Cortex of kidney (tissue), 1 donor: ENCODE results near the gene ANGEL2.

Experiments
- DNase-seq: peaks from one replicate; lab custom pipeline; 2025; lab: John Stamatoyannopoulos, UW

Gene ANGEL2

DNA sequence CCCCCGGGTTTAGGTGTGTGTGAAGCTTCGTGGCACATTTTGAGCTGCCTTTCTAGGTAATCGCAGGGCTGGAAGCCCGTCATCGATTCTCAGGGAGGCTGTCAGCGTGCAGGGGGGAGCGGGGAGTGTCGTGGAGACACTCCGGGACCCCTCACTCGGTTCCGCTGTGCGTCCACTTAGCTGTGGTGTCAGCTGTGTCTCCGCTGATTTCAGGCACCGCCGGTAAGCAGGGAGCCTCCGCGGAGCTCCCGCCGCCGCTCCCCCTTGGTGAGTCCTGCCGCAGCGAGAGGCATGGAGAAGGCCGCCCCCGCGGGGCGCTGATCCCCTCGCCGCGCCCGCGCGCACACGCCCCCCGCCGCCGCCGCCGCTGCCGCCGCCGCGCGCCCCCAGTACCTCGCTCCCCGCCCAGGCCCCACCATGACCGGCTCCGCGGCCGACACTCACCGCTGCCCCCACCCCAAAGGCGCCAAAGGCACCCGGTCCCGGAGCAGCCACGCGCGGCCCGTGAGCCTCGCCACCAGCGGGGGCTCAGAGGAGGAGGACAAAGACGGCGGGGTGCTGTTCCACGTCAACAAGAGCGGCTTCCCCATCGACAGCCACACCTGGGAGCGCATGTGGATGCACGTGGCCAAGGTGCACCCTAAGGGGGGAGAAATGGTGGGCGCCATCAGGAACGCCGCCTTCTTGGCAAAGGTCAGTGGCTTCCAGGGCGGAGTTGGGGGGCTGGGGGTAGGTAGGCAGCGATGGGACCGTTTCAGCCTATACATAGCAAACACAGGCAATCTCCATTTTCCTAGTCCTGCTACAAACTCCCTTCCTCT is 64.3 kb downstream of the ANGEL2 start:
- no peak for DNase-seq

DNA sequence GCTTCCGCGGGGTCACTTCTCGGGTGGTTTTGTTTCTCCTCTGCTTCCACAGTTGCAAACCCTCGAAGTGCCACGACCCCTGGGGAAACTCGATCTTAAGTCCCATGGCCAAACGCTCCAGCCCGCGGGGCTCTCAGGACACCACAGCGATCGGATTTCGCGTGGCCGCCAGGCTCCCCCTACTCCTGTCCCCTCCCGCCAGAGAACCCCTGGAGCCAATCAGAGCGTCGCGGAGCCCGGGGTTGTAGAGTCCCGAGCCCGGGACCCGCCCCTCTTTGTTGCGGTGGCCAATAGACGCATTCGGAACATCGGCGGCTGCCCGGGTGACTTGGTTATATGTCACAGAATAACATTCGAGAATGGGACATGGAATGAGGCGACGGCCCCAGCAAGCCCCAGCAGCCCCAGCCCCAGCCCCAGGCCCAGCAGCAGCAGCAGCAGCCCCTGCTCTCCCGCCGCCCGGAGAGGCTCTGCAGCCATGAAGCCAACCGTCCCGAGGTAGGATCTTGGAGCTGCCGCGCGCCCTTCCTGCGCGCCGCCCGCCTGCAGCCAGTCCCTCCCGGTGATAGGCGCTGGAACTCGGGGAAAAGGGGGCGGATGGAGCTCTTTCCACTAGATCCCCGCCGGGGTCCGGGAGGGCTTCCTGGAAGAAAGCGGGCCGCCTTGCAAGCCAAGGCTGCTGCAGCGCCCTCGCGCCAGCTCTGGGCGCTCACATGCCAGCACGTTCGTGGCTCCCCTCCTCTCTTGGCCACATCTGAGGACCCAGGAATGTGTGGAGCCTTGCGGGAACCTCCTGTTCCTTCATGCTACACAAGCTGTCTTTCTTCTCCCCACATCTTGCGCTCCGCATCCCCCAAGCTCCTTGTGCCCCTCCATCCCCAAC is 65.2 kb downstream of the ANGEL2 start, which contains the start of gene VASH2:
TSS of gene VASH2 (plus strand) at position 299 of the 883 bp plus-strand sequence. CDS start 1,002 bp downstream, outside the sequence.
- no peak for DNase-seq

DNA sequence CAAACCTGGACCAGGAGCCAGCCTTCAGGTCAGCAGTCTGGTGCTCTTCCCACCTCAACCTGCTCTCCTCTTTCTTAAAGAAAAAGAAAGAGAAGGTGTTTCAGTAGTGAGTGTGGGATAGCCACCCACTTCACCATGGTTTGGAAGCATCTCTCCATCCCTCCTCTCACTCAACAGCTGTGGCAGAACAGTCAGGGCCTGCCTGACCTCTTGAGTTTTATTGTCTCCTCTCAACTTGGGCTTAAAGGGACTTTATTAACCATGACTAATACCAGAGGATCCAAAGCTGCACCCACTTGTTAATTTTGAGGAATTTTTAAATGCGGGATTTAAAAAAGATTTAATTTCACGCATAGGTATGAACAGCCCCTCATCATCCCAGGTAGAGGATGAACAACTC is 65.9 kb downstream of the ANGEL2 start:
- no peak for DNase-seq

DNA sequence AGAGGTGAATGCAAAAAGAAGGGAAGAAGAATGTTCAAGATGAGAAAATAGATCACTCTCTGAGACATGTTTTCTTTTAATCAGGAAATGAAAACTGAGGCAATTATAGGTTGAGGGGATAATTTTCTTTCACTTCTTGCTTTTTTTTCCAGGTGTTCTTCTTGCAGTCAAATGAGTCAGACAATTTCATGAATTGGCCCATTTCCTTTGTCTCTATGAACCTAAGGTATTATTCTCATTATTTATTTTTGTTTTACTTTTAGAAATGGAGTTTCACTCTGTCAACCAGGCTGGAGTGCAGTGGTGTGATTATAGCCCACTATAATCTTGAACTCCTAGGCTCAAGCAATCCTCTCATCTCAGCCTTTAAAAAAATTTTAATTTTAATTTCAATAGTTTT is 68.8 kb downstream of the ANGEL2 start:
- DNase-seq: no peak

DNA sequence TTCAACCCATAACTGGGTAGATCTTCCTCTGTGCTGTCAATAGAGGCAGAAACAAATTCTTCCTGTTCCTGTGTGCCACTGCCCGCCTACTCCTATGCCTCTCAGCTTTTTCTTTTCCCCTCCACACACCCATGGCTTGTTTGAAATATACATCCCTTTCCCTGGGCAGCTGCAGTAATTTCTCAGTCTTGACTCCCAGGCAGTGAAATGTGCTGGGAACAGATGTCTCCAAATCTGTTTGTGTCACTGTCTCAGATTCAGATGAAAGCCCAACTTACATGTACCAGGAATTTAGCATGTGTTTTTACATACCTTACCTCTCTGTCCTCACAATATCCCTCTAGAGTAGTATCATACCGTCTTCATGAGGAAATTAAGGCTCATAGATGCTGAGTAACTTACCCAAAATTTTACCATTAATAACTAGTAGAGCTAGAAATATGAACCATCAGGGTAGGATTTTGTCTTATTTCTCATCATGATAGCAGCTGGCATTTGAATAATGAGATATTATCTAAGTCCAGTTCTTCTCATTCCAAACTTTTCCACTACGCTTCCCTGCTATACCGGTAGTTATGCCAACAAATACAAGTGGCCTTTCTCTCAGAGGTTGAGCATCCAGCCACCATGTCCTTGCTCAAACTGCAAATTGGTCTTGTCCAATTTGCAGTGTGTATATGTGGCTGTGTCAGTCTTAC is 70.1 kb downstream of the ANGEL2 start:
- DNase-seq: no peak

DNA sequence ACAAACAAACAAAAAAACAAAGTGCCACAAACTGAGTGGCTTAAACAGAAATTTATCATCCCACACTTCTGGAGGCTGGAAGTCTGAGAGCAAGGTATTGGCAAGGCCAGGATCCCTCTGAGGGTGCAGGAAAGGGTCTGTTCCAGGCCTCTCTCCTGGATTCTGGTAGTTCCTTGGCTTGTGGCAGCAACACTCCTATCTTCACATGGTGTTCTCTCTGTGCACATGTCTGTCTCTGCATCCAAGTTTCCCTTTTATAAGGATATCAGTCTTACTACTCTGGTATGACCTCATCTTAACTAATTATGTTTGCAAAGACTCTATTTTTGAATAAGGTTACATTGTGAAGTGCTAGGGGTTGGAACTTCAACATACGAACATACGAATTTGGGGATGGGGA is 70.6 kb downstream of the ANGEL2 start:
- DNase-seq: no peak

DNA sequence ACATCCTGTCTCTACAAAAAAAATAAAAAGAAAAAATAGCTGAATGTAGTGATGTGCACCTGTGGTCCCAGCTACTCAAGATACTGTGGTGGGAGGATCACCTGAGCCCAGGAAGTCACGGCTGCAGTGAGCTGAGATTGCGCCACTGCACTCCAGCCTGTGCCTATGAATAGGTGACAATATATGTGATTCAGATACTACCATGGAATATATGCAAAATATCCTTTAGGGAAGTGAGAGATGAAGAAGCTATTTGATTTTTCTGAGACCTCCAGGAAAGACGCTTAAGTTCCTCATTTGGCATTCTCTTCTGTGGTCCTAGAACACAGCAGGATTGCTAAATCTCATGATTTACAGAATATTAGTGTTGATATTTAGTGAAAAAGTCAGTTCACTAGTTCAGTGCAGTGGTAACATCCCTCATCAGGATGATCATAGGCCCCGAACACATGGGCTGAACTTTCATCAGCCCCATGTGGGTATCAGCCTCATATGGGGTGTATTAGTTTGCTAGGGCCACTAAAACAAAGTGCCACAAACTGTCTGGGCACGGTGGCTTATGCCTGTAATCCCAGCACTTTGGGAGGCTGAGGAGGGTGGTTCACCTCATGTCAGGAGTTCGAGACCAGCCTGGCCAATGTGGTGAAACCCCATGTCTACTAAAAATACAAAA is 71.3 kb downstream of the ANGEL2 start:
- DNase-seq: no peak

DNA sequence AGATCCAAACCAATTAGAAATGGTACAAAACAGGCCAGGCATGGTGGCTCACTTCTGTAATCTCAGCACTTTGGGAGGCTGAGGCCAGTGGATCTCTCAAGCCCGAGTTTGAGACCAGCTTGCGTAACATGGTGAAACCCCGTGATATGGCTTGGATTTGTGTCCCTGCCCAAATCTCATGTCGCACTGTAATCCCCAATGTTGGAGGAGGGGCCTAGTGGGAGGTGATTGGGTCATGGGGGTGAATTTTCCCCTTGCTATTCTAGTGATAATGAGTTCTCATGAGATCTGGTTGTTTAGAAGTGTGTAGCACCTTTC is 72.3 kb downstream of the ANGEL2 start:
- DNase-seq: no peak

DNA sequence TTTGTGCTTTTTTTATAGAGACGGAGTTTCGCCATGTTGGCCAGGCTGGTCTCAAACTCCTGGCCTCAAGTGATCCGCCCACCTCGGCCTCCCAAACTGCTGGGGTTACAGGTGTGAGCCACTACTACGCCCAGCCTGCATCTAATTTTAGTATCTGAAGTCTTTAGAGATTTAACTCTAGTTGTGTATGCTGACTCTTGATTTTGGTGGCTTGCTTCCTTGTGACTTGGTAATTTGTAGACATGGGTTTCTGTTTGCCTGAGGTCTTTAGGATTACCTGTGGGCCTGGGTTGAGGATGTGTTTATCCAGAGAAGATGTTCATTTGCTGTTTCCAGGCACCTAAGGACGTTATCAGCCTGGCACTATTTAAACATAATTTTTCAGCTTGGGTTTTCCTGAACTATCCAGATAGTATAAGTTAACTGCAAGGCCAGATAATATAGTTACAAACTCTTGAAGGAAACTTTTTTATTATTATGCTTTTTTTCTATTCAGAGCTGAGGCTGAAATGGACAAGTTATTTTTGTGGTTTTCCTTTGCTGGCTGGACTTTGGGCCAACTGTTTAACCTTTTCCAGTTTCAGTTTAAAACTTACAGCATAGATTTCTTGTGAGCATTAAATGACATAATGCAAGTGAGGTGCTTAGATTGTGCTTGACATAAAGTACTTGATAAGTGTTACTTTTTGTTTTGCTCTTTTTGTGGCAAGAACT is 72.8 kb downstream of the ANGEL2 start:
- no peak for DNase-seq
